ENCODE results near the gene SPAST. TPM values are rescaled to one million over a fixed set of nuclear protein-coding genes. Genes with fewer than 3 reads are reported as not detected.
"Not testable (repeated sequence)": the region's sequence is repeated elsewhere in the genome, so short reads cannot be mapped to it uniquely, and the experiment has no call there.

Gene SPAST
- polyA plus RNA-seq, 1 experiment: 17.4 TPM

DNA sequence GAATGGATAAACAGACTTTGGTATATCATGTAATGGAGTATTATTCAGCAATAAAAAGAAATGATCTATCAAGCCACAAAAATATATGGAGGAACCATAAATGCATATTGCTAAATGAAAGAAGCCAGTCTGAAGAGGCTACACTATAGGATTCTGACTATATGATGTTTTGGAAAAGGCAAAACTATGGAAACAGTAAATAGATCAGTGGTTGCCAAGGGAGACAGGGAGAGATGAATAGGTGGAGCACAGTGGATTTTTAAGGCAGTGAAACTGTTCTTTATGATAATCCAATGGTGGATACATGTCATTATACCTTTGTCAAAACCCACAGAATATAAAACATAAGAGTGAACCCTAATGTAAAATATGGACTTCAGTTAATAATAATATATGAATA is 61.3 kb downstream of the SPAST start:
- no peaks in the 10 kb centered on the region for H3K27me3 ChIP-seq (ENCODE audit: control insufficient read depth, insufficient read depth, low read length)
- H3K9me3 ChIP-seq (ENCODE audit: control insufficient read depth, insufficient read depth, low read length): no peaks in the 10 kb centered on the region
- no peak for DNase-seq (ENCODE audit: low read depth, low spot score)
- TF ChIP-seq, protein P1, sequence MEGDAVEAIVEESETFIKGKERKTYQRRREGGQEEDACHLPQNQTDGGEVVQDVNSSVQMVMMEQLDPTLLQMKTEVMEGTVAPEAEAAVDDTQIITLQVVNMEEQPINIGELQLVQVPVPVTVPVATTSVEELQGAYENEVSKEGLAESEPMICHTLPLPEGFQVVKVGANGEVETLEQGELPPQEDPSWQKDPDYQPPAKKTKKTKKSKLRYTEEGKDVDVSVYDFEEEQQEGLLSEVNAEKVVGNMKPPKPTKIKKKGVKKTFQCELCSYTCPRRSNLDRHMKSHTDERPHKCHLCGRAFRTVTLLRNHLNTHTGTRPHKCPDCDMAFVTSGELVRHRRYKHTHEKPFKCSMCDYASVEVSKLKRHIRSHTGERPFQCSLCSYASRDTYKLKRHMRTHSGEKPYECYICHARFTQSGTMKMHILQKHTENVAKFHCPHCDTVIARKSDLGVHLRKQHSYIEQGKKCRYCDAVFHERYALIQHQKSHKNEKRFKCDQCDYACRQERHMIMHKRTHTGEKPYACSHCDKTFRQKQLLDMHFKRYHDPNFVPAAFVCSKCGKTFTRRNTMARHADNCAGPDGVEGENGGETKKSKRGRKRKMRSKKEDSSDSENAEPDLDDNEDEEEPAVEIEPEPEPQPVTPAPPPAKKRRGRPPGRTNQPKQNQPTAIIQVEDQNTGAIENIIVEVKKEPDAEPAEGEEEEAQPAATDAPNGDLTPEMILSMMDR (IDR thresholded peaks at IDR 0.05; ENCODE audit: low read depth, low read length): no peak
- H3K27ac ChIP-seq (ENCODE audit: low read depth, low read length): no peak overlapping the region
- ChIA-PET CTCF (no interaction called here), POLR2A (no interaction called here)
- H3K4me3 ChIP-seq (ENCODE audit: low read depth, low read length): no peak overlapping the region

DNA sequence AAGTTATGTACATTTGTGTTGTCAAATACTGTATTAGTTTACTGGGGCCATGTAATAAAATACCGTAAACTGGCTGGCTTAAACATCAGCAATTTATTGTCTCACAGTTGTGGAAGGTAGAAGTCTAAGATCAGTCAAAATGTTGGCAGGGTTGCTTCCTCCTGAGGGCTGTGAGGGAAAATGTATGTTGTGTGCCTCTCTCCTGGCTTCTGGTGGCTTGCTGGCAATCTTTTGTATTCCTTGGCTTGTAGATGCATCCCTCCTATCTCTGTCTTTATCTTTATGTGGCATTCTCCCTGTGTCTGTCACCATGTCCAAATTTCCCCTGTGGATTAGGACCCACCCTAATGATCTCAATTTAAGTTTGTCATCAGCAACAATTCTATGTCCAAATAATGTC is 65.3 kb downstream of the SPAST start:
- DNase-seq (ENCODE audit: low read depth, low spot score): no peak
- POLR2A ChIA-PET: interaction anchor here (0.7 kb wide), 1 partner anchor 210 kb away, joined by 4 read pairs; no protein-coding TSS in a partner anchor
- TF ChIP-seq, protein P1 (IDR thresholded peaks at IDR 0.05; ENCODE audit: low read depth, low read length): no peak
- CTCF ChIA-PET: no interaction called here
- Histone ChIP-seq H3K4me3 (ENCODE audit: low read depth, low read length) (no peak overlapping the region), H3K27ac (ENCODE audit: low read depth, low read length) (no peak overlapping the region), H3K9me3 (ENCODE audit: control insufficient read depth, insufficient read depth, low read length) (no peaks in the 10 kb centered on the region), H3K27me3 (ENCODE audit: control insufficient read depth, insufficient read depth, low read length) (no peaks in the 10 kb centered on the region)

DNA sequence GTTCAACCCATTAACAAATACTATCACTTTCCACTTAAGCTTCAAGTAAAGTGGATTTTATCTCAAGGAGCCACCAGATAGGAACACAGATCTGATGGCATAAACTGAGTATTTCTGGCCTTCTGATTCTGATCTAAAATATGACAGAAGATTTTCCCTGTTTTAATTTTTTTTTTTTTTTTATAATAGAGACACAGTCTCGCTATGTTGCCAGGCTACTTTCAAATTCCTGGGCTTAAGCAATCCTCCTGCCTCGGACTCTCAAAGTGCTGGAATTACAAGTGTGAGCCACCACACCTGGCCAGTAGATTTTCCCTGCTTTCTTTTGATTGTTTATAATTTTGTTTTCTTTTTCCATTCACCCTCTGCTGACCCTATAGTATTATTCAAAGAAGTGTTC is 65.7 kb downstream of the SPAST start:
- Histone ChIP-seq H3K27ac (ENCODE audit: low read depth, low read length) (no peak overlapping the region), H3K4me3 (ENCODE audit: low read depth, low read length) (no peak overlapping the region), H3K9me3 (ENCODE audit: control insufficient read depth, insufficient read depth, low read length) (no peaks in the 10 kb centered on the region), H3K27me3 (ENCODE audit: control insufficient read depth, insufficient read depth, low read length) (no peaks in the 10 kb centered on the region)
- ChIA-PET CTCF (no interaction called here), POLR2A (interaction anchor here (0.7 kb wide), 1 partner anchor 210 kb away, joined by 4 read pairs; no protein-coding TSS in a partner anchor)
- DNase-seq (ENCODE audit: low read depth, low spot score): no peak
- TF ChIP-seq, protein P1 (IDR thresholded peaks at IDR 0.05; ENCODE audit: low read depth, low read length): no peak

DNA sequence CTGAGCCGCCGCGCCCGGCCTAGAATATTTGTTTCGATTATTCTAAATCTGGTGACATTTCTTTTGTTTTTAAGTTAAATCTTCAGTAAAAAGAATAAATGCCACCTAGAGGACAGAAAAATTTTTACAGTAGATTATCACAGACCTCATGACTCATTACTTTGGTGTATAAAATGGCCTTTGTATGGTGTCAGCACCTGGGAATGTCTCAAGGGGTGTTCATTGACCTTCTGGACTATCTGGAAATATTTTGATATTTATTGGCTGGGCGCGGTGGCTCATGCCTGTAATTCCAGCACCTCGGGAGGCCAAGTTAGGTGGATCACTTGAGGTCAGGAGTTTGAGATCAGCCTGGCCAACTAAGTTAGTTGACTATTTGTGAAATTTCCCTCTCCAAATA is 72.1 kb downstream of the SPAST start:
- peak; percentile 37 for DNase-seq (ENCODE audit: low read depth, low spot score)
- POLR2A ChIA-PET: interaction anchor here (0.8 kb wide), 1 partner anchor 72 kb away, joined by 5 read pairs; the partner anchor contains the start of gene SPAST
- H3K9me3 ChIP-seq (ENCODE audit: control insufficient read depth, insufficient read depth, low read length): no peaks in the 10 kb centered on the region
- CTCF ChIA-PET: interaction anchor here (0.7 kb wide), 3 partner anchors 267 to 1266 kb away, joined by 3 to 4 read pairs (median 3); no protein-coding TSS in a partner anchor
- no peak overlapping the region for H3K4me3 ChIP-seq (ENCODE audit: low read depth, low read length)
- H3K27me3 ChIP-seq (ENCODE audit: control insufficient read depth, insufficient read depth, low read length): no peaks in the 10 kb centered on the region
- TF ChIP-seq, protein P1 (IDR thresholded peaks at IDR 0.05; ENCODE audit: low read depth, low read length): peak; percentile 26
- H3K27ac ChIP-seq (ENCODE audit: low read depth, low read length): peak overlapping the region; percentile 61

DNA sequence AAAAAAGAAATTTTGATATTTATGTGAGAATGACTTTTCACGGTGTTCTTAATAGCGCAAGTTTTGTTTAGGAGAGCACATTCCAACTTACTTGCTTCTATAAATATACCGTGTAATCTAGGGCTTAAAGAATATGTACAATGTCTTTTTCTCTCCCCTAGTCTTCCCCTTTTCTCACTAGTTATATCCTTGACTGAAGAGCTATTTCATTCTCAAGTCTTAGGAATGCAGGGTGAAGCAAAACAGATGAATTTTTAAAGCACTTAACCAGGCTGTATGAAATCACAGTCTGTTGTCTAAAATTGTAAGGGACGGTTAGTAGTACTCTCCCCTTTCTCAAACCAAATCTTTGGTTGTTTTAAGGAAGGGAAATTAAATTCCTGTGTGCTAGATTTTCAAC is 72.7 kb downstream of the SPAST start:
- TF ChIP-seq, protein P1 (IDR thresholded peaks at IDR 0.05; ENCODE audit: low read depth, low read length): no peak
- no peaks in the 10 kb centered on the region for H3K27me3 ChIP-seq (ENCODE audit: control insufficient read depth, insufficient read depth, low read length)
- H3K27ac ChIP-seq (ENCODE audit: low read depth, low read length): no peak overlapping the region
- CTCF ChIA-PET: interaction anchor here (0.7 kb wide), 2 partner anchors 267 to 295 kb away, joined by 3 to 4 read pairs; no protein-coding TSS in a partner anchor
- DNase-seq (ENCODE audit: low read depth, low spot score): no peak
- no peak overlapping the region for H3K4me3 ChIP-seq (ENCODE audit: low read depth, low read length)
- H3K9me3 ChIP-seq (ENCODE audit: control insufficient read depth, insufficient read depth, low read length): no peaks in the 10 kb centered on the region
- POLR2A ChIA-PET: interaction anchor here (0.7 to 0.8 kb wide), 6 partner anchors 23 to 1863 kb away, joined by 3 to 5 read pairs (median 3); partner anchors contain the start of gene SPAST

DNA sequence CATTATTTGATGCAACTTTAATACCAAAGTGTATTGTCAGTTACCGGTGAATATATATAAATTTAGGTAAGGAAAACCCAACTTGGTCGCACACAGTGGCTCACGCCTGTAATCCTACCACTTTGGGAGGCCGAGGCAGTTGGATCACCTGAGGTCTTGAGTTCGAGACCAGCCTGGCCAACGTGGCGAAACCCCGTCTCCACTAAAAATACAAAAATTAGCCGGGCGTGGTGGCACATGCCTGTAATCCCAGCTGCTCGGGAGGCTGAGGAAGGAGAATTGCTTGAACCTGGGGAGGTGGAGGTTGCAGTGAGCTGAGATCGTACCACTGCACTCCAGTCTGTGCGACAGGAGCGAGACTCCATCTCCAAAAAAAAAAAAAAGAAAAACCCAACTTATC is 88.2 kb downstream of the SPAST start:
- CTCF ChIA-PET; H3K9me3 ChIP-seq (ENCODE audit: control insufficient read depth, insufficient read depth, low read length); DNase-seq (ENCODE audit: low read depth, low spot score); POLR2A ChIA-PET; H3K4me3 ChIP-seq (ENCODE audit: low read depth, low read length); H3K27me3 ChIP-seq (ENCODE audit: control insufficient read depth, insufficient read depth, low read length); H3K27ac ChIP-seq (ENCODE audit: low read depth, low read length): not testable (repeated sequence)

Measured in AG04450 (cell line).